Heart right ventricle (tissue), 16 donors: Measurements from ENCODE around the gene SNAP47. TPM values are rescaled to one million over a fixed set of nuclear protein-coding genes. Genes with fewer than 3 reads are reported as not detected.
"Not testable (repeated sequence)": the region's sequence is repeated elsewhere in the genome, so short reads cannot be mapped to it uniquely, and the experiment has no call there.

ENCODE experiments used
- ATAC-seq, 8 donors: fragments of 200-7000 bp; cut with Tn5 transposase; one replicate each; pipeline ENCODE4 v1.9.1; 2020; ENCODE audit warnings: mild to moderate bottlenecking in 8 of 8, moderate library complexity in 8 of 8, moderate number of reproducible peaks in 1 of 8
- DNase-seq, 2 donors: peaks; one replicate each; pipeline ENCODE4 v3.0.0-alpha.2; 2020
- H3K27ac ChIP-seq, 10 donors: fragments of 200-600 bp; sonication (generic) in 2 of 10; one replicate each; pipeline versions ENCODE4 v1.5.0 to v1.8.0; 2020 to 2022; ENCODE audit warnings: mild to moderate bottlenecking in 3 of 10
- H3K27me3 ChIP-seq, 7 donors: fragments of 200-600 bp; one replicate each; pipeline ENCODE4 v1.8.0; 2021 to 2022; ENCODE audit warnings: mild to moderate bottlenecking in 2 of 7
- H3K36me3 ChIP-seq, 9 donors: fragments of 200-600 bp; sonication (generic) in 1 of 9; one replicate each; pipeline versions ENCODE4 v1.5.0 to v1.8.0; 2020 to 2022; ENCODE audit warnings: mild to moderate bottlenecking in 2 of 9
- H3K4me1 ChIP-seq, 9 donors: fragments of 200-600 bp; sonication (generic) in 1 of 9; one replicate each; pipeline versions ENCODE4 v1.5.0 to v1.8.0; 2020 to 2022; ENCODE audit warnings: mild to moderate bottlenecking in 4 of 9
- H3K4me3 ChIP-seq, 10 donors: fragments of 200-600 bp; sonication (generic) in 2 of 10; one replicate each; pipeline versions ENCODE4 v1.5.0 to v1.8.0; 2020 to 2022; ENCODE audit warnings: mild to moderate bottlenecking in 7 of 10, moderate library complexity in 2 of 10
- H3K9me3 ChIP-seq, 11 donors: fragments of 200-600 bp in 10 of 11; sonication (generic) in 2 of 11; one replicate each; pipeline versions ENCODE4 v1.5.0 to v1.8.0; 2013 to 2022; ENCODE audit warnings: mild to moderate bottlenecking in 2 of 11, control low read depth in 1 of 11, moderate library complexity in 1 of 11
- WGBS, 2 donors: extraction: QIAGEN DNeasy Blood & Tissue Kit; methylation state at CpG; one replicate each; pipeline ENCODE4 v1.1.7; 2013; ENCODE audit warnings: inconsistent platforms in 1 of 2; 5-methylcytosine and 5-hydroxymethylcytosine counted together
- intact Hi-C, 10 donors: fragments of 100-400 bp; cut with DNase I; formaldehyde crosslinking; loops; one replicate each; pipeline versions ENCODE4 v1.11.1 to v1.14.2; 2022
- polyA plus RNA-seq, 2 donors: library from polyadenylated mRNA; stranded (reverse); fragments of 200-250 nt; gene quantifications; one replicate each; pipeline ENCODE4 v1.2.3, GENCODE V29; 2013
- total RNA-seq, 10 donors: library from RNA; stranded (reverse); fragmentation: NEBNext Ultra II Directional in 3 of 10; extraction: Animal tissue kit (Norgen Biotek cat#: 25700) in 3 of 10; gene quantifications; one replicate each; pipeline versions ENCODE4 v1.2.1 to v1.2.4, GENCODE V29; 2021 to 2023
- TF ChIP-seq, protein P1 (sequence below), 9 donors: fragments of 200-600 bp; sonication (generic) in 2 of 9; IDR thresholded peaks; one replicate each; pipeline versions ENCODE4 v1.5.0 to v1.8.0; 2021 to 2022; ENCODE audit warnings: antibody characterized with exemption in 9 of 9, mild to moderate bottlenecking in 5 of 9, moderate library complexity in 1 of 9
- donor health status: Arrhythmogenic right ventricular cardiomyopathy.
- donor health status: ischemic (EF 13 %, LVEDD 7.1; RV severe dilation, severe dysfunction).
- donor health status: healthy with polysubstance abuse.
- donor health status: DM: no; HTN: yes; CAD: no.
- donor health status: DM: no; HTN: no; CAD: no.
- donor health status: ischemic (EF 25% LVEDD 6.9; RV normal size, moderate dysfunction).
- donor health status: ischemic (EF 25% LVEDD 5.7; RV mildly dilated, moderate dysfunction).
- donor health status: healthy.
- donor health status: DM: yes; HTN: yes; CAD: no.
- donor health status: Ischemic cardiomyopathy.
- donor health status: ischemic (EF 35%, LVEDD 5.7; RV mildly dilated, moderate dysfunction).
- donor health status: nonischemic (EF 11% LVEDD 7.7; RV severe dilation, severe dysfunction).
- donor health status: DM: yes; HTN: yes; CAD: no.
- donor health status: PGD.
- donor health status: ischemic (EF 29% LVEDD 5.4; RV normal size, mild dysfunction).
- donor health status: nonischemic (EF 23%, LVEDD 6.1; RV moderate dilation, normal function).

Gene SNAP47
- total and polyA plus RNA-seq, 12 donors, result 18.4 to 102 (median 49.7) TPM

DNA sequence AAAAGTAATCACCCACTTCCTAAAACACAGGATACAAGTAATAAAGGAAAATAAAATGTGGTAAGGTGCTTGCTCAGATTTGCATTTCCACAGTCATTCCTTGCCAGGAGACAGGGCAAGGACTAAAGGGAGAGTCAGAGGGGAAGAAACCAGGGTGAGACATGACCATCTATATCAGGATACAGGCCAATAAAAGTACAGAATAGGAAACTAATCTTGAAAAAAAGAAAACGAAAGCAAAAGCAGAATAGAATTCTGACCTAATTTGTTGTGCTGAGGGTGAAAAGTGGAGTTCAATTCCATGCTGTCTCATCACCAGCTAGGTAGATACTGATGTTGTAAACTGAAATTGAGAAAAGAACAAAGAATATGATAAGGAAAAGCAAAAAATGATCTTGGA is 27.4 kb upstream of the SNAP47 start:
- 41 to 47% methylated on average over 1 of the region's 1 CpG for WGBS, 2 donors
- intact Hi-C loops, result loop anchor here in 1 of 10 donors (2.0 kb wide), 1 partner anchor 27 kb away; no protein-coding TSS in a partner anchor
- no peaks in the 10 kb centered on the region for H3K4me1 ChIP-seq
- no peak for ATAC-seq
- H3K4me3 ChIP-seq, result no peak overlapping the region
- no peak for DNase-seq
- H3K27ac ChIP-seq, result no peak overlapping the region
- no peaks in the 10 kb centered on the region for H3K36me3 ChIP-seq
- TF ChIP-seq, protein P1, sequence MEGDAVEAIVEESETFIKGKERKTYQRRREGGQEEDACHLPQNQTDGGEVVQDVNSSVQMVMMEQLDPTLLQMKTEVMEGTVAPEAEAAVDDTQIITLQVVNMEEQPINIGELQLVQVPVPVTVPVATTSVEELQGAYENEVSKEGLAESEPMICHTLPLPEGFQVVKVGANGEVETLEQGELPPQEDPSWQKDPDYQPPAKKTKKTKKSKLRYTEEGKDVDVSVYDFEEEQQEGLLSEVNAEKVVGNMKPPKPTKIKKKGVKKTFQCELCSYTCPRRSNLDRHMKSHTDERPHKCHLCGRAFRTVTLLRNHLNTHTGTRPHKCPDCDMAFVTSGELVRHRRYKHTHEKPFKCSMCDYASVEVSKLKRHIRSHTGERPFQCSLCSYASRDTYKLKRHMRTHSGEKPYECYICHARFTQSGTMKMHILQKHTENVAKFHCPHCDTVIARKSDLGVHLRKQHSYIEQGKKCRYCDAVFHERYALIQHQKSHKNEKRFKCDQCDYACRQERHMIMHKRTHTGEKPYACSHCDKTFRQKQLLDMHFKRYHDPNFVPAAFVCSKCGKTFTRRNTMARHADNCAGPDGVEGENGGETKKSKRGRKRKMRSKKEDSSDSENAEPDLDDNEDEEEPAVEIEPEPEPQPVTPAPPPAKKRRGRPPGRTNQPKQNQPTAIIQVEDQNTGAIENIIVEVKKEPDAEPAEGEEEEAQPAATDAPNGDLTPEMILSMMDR (IDR thresholded peaks at IDR 0.05), result no peak
- H3K27me3 ChIP-seq, result peaks cover 0 to 3% (median 0%) of the 10 kb centered on the region in 7 donors
- H3K9me3 ChIP-seq, result peaks cover 0 to 30% (median 0%) of the 10 kb centered on the region in 11 donors

DNA sequence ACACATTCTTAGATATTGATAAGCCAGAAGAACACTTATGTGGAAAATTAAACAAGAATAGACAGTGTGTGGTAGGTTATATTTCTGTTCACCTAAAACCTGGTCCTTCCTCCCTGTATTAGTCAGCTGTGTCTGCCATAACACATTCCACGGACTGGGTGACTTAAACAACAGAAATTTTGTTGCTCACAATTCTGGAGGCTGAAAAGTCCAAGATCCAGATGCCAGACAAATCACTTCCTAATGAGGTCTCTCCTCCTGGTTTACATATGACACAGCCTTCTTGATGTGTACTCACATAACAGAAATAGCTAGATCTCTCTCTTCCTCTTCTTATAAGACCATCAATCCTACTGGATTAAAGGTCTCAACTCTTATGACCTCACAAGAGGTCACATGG is 25.8 kb upstream of the SNAP47 start:
- intact Hi-C loops, result loop anchor here in 1 of 10 donors (2.0 kb wide), 1 partner anchor 29 kb away; no protein-coding TSS in a partner anchor
- DNase-seq (no peak), ATAC-seq (no peak)
- Histone ChIP-seq H3K27me3 (peaks cover 0 to 3% (median 0%) of the 10 kb centered on the region in 7 donors), H3K9me3 (peaks cover 0 to 43% (median under 1%) of the 10 kb centered on the region in 11 donors), H3K27ac (no peak overlapping the region), H3K4me1 (no peaks in the 10 kb centered on the region), H3K36me3 (no peaks in the 10 kb centered on the region), H3K4me3 (no peak overlapping the region)
- 59 to 79% methylated on average over 1 of the region's 1 CpG for WGBS, 2 donors
- TF ChIP-seq, protein P1 (IDR thresholded peaks at IDR 0.05), result no peak

DNA sequence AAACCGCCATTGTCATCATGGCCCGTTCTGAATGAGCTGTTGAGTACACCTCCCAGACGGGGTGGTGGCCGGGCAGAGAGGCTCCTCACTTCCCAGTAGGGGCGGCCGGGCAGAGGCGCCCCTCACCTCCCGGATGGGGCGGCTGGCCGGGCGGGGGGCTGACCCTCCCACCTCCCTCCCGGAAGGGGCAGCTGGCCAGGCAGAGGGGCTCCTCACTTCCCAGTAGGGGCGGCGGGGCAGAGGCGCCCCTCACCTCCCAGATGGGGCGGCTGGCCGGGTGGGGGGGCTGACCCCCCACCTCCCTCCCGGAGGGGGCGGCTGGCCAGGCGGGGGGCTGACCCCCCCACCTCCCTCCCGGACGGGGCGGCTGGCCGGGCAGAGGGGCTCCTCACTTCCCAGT is 24.8 kb upstream of the SNAP47 start:
- H3K4me1 ChIP-seq, H3K36me3 ChIP-seq, H3K27me3 ChIP-seq, H3K4me3 ChIP-seq, ATAC-seq, intact Hi-C loops, DNase-seq, H3K27ac ChIP-seq: not testable (repeated sequence)
- WGBS, 2 donors, result 93 to 96% methylated on average over 12 to 20 of the region's 24 CpGs
- peaks cover 0 to 53% (median 6%) of the 10 kb centered on the region in 11 donors for H3K9me3 ChIP-seq

DNA sequence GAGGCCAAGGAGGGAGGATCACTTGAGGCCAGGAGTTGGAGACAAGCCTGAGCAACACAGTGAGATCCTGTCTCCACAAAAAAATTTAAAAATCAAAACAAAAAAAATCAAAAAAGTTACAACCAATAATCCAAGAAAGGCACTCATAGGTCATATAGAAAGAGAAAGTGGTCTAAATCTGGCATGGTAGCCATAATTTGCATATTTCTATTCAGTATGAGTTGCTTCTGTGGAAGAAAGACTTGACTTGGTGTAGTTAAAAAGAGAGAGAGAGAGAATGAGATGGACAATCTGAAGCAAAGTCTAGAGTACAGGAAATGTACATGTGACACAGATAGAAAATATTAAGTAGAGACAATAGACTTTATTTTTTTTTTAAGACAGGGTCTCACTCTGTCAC is 22.6 kb upstream of the SNAP47 start:
- no peaks in the 10 kb centered on the region for H3K4me1 ChIP-seq
- intact Hi-C loops, result no loop called here
- peaks cover 0 to 67% (median 14%) of the 10 kb centered on the region in 11 donors for H3K9me3 ChIP-seq
- DNase-seq, result no peak
- TF ChIP-seq, protein P1 (IDR thresholded peaks at IDR 0.05), result no peak
- no peak overlapping the region for H3K27ac ChIP-seq
- no peak overlapping the region for H3K4me3 ChIP-seq
- H3K27me3 ChIP-seq, result peaks cover 0 to 3% (median 0%) of the 10 kb centered on the region in 7 donors
- no peak for ATAC-seq
- H3K36me3 ChIP-seq, result no peaks in the 10 kb centered on the region

DNA sequence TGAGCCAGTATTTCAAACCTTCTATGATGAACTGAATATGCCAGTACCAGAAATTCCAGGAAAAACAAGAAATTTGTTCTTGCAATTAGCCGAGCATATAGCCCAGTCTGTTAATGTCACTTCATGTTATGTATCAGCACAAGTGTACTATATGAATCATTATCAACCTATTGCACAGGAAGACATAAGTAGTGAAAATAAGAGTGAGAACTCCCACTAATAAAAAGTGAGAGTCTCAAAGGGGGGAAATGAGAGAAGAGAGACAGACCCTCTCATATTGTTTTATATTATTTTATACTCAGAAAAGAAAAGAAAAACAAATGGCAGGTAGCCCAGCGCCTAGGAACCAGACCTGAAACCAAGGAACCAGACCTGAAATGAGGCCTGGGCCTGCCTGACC is 16.3 kb upstream of the SNAP47 start:
- no peak for DNase-seq
- Histone ChIP-seq H3K4me1 (no peaks in the 10 kb centered on the region), H3K4me3 (no peak overlapping the region), H3K27me3 (no peaks in the 10 kb centered on the region), H3K9me3 (peaks cover 0 to 94% (median 34%) of the 10 kb centered on the region in 11 donors), H3K36me3 (no peaks in the 10 kb centered on the region), H3K27ac (no peak overlapping the region)
- ATAC-seq, result no peak
- TF ChIP-seq, protein P1 (IDR thresholded peaks at IDR 0.05), result no peak
- WGBS, 2 donors, result 66 to 74% methylated on average over 2 of the region's 2 CpGs
- intact Hi-C loops, result no loop called here
